ENCODE data around the gene HLTF.
"Not testable (repeated sequence)": the region's sequence is repeated elsewhere in the genome, so short reads cannot be mapped to it uniquely, and the experiment has no call there.

Gene HLTF

GRCh38 chr3:149086232-149086988 lies at the start of gene HLTF:
Gene HLTF (minus strand): TSS chr3:149086533. CDS start chr3:149086336, 197 bp downstream.
- in situ Hi-C loops (cut with MboI; ENCODE audit: low sequenced_read_pairs): no loop called here

DNA sequence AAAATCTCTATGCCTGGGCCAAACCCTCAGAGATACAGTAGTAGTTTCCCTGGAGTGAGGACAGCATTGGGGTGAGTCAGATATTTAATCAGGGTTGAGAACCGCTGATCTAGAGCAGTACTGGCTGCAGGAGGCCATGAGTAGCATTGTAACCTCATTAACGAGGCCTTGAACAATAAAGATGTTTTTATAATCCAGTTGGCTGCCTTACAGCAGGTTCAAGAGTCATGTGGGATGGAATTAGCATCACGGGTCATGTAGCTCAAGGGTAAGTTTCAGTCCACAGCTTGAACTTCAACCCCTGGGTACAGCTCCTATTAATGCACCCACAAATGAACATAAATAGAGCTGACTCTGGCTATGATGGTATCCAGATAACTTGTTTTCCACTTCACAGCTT lies 48.2 kb upstream of the HLTF start:
- in situ Hi-C loops (cut with MboI; ENCODE audit: low sequenced_read_pairs): no loop called here

GRCh38 chr3:149131589-149131988 lies 45.3 kb upstream of the HLTF start:
- in situ Hi-C loops (cut with MboI; ENCODE audit: low sequenced_read_pairs): no loop called here

- in situ Hi-C loops (cut with MboI; ENCODE audit: low sequenced_read_pairs): no loop called here
Observed at GRCh38 chr3:149129326-149130205, 43.2 kb upstream of the HLTF start, which contains the start of gene HPS3. Gene HPS3 (plus strand): TSS chr3:149129638. CDS start chr3:149129724, 86 bp downstream.

DNA sequence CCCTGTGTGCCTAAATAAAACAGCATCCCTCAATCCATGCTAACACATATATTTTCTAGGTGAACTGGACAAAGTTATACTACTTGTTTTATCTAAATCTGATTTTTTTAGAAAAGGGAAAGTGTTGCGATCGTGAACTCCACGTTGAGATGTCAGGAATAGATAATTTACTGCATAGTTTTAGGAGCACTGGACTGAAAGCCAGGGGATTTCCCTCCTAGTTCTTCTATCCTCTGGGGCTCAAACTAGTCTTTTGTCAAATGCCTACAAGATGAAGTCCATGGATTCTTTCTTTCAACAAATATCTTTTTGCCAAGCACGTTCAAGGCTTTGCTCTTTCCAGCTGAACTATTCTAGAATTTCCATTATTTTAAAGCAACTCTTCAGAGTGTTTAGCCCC lies 42.5 kb upstream of the HLTF start:
- in situ Hi-C loops (cut with MboI; ENCODE audit: low sequenced_read_pairs): no loop called here

GRCh38 chr3:149122721-149123578 lies 36.6 kb upstream of the HLTF start:
- in situ Hi-C loops (cut with MboI; ENCODE audit: low sequenced_read_pairs): loop anchor here (25.0 kb wide), 2 partner anchors 161 to 364 kb away; no protein-coding TSS in a partner anchor

GRCh38 chr3:149120051-149120972 lies 34.0 kb upstream of the HLTF start:
- in situ Hi-C loops (cut with MboI; ENCODE audit: low sequenced_read_pairs): loop anchor here (25.0 kb wide), 2 partner anchors 158 to 367 kb away; no protein-coding TSS in a partner anchor

DNA sequence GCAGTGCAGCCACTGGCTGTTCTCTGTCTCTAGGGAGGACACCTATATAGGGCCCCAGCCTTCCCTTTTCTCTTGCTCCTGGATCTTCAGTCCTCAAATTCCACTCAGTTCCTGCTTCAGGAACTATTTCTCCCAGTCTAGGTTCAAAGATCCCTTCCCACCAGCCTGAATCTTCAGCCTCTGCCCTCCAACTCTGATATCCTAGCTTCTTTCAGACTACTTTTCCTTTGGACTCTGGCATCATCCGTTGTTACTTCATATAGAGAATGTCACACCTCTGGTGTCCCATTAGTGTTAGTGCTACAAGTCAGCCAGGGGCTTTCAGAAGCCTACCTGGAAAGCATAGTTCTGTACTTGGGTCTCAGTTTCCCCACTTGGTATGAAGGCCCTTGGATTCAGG lies 33.1 kb upstream of the HLTF start:
- in situ Hi-C loops (cut with MboI; ENCODE audit: low sequenced_read_pairs): loop anchor here (5.0 to 25.0 kb wide), 3 partner anchors 153 to 368 kb away; no protein-coding TSS in a partner anchor

- in situ Hi-C loops (cut with MboI; ENCODE audit: low sequenced_read_pairs): loop anchor here (5.0 to 25.0 kb wide), 3 partner anchors 154 to 369 kb away; no protein-coding TSS in a partner anchor
Observed at GRCh38 chr3:149118724-149119123, 32.4 kb upstream of the HLTF start.

- in situ Hi-C loops (cut with MboI; ENCODE audit: low sequenced_read_pairs): loop anchor here (5.0 to 25.0 kb wide), 3 partner anchors 153 to 372 kb away; no protein-coding TSS in a partner anchor
Observed at GRCh38 chr3:149115114-149115513, 28.8 kb upstream of the HLTF start.

DNA sequence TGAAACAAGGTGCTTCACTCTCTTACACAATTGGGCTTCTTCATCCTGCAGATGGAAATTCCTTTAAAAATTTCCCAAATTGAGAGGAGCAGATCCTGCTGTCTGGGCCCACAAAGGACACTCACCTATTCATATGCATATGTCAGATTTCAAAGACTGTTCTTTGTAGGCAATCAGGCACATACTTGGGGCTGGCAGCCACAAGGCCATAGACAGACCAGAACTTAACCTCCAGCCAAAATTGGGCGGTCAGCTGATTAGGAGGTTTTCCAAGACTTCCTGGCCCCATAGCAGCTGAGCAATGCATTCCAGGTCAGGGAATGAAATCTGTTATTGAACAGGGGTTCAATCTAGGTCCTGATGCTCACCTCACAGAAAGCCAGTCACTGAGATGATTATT lies 28.1 kb upstream of the HLTF start:
- in situ Hi-C loops (cut with MboI; ENCODE audit: low sequenced_read_pairs): loop anchor here (25.0 kb wide), 2 partner anchors 152 to 373 kb away; no protein-coding TSS in a partner anchor

- in situ Hi-C loops (cut with MboI; ENCODE audit: low sequenced_read_pairs): loop anchor here (25.0 kb wide), 2 partner anchors 142 to 383 kb away; no protein-coding TSS in a partner anchor
Observed at GRCh38 chr3:149104484-149104883, 18.2 kb upstream of the HLTF start.

GRCh38 chr3:149101641-149102040 lies 15.3 kb upstream of the HLTF start:
- in situ Hi-C loops (cut with MboI; ENCODE audit: low sequenced_read_pairs): loop anchor here (25.0 kb wide), 2 partner anchors 139 to 386 kb away; no protein-coding TSS in a partner anchor

GRCh38 chr3:149101154-149101553 lies 14.8 kb upstream of the HLTF start:
- in situ Hi-C loops (cut with MboI; ENCODE audit: low sequenced_read_pairs): loop anchor here (25.0 kb wide), 2 partner anchors 139 to 386 kb away; no protein-coding TSS in a partner anchor

- in situ Hi-C loops (cut with MboI; ENCODE audit: low sequenced_read_pairs): not testable (repeated sequence)
Observed at GRCh38 chr3:149097987-149098386, 11.7 kb upstream of the HLTF start.

DNA sequence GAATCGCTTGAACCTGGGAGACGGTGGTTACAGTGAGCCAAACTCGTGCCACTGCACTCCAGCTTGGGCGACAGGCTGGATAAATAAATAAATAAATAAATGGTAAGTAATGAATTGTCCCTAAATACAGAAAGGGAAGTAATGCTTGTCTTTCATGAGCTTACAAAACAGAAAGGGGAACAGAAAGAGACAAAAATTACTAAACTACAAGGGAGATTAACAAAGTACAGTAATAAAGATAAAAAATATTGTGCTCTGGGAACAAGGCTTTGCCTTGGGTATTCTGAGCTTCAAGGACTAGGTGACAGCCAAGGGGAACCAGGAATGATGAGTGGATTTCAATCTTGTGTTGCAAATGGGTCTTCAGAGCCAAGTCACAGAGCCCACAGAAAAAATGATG lies 9.2 kb upstream of the HLTF start:
- in situ Hi-C loops (cut with MboI; ENCODE audit: low sequenced_read_pairs): no loop called here

DNA sequence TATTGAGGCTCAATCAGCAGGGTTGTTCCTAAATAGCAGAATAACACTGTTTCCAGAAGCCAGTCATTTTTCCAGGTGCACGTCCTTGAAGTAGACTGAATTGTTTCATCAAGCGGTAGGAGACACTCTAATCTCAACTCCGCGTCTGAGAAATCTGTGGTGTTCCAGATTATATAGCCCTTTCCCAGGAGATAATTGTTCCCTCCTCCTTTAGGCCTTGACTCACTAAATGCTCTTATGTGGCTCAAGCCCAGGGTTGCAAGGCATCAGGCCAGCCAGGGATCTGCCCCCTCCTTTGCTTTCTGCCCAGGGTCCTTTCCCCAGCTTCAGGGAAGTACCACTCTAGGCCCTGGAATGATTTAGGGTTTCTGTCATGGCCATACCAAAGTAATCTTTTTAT lies 5.7 kb upstream of the HLTF start:
- in situ Hi-C loops (cut with MboI; ENCODE audit: low sequenced_read_pairs): no loop called here

DNA sequence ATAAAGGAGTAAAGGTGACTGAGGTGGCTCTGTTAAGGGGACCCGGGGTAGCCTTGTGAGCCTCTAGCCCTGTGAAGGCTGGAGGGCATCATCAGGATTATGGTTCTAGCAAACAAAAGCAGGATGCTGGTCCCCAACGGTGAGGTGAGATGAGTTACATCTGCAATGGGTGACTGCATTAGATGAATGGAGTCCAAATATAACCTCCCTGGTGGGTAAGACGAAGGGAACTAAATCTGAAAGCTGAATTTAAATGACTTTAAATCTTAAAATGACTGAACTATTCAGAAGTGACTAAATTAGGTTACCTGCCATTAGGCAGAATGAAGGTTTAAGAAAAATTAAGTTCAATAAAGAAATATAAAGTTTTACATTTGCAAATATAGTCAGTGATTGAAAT lies 4.6 kb upstream of the HLTF start:
- in situ Hi-C loops (cut with MboI; ENCODE audit: low sequenced_read_pairs): no loop called here

DNA sequence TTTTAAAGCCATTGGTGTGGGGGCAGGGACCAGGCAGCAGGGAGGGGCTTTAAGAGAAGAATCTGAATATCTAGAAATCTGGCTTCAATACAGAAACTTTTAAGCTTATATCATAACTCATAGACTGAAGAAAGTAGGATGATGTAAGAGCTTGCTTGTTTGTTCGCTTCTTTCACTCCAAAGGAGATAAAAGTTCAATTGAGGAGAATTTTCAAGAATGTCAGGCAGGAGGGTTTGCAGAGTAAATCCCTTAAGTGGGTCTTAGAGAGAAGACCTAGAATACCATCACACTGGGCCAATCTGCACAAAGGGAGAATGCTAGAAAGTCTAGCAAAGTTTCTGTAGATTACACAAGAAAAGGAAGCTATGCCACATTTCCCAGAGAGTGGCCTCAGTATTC lies 4.1 kb upstream of the HLTF start:
- in situ Hi-C loops (cut with MboI; ENCODE audit: low sequenced_read_pairs): no loop called here
